WTC11 (cell line): Measurements from ENCODE around the gene GRK1. TPM values are rescaled to one million over a fixed set of nuclear protein-coding genes. Genes with fewer than 3 reads are reported as not detected.
A peak's percentile ranks its signal among the peaks of the same experiment; 100 is the strongest.

ENCODE experiments used
- ATAC-seq: fragments of 200-7000 bp; cut with Tn5 transposase; 2 replicates; pipeline ENCODE4 v1.10.0; 2021; ENCODE audit warnings: mild to moderate bottlenecking, moderate library complexity
- CTCF ChIA-PET: fragments of 300-600 bp; sonication (Branson Sonifier 250); formaldehyde crosslinking; loops from one replicate; lab custom pipeline; 2021; ENCODE audit warnings: antibody characterized with exemption; lab: Charles Lee
- POLR2A ChIA-PET: fragments of 350-600 bp; sonication (Branson Sonifier 250); formaldehyde crosslinking; loops from one replicate; lab custom pipeline; 2021; ENCODE audit warnings: antibody characterized with exemption; lab: Charles Lee
- DNase-seq: peaks from one replicate; pipeline ENCODE4 v3.0.0; 2021; ENCODE audit warnings: low spot score
- H3K27ac Mint-ChIP-seq: 2 replicates; pipeline ENCODE4 v1.8.0; 2021; ENCODE audit warnings: mixed read lengths
- H3K27me3 Mint-ChIP-seq: 2 replicates; pipeline ENCODE4 v1.8.0; 2021; ENCODE audit warnings: low read depth, mild to moderate bottlenecking, moderate library complexity, mixed read lengths
- H3K36me3 Mint-ChIP-seq: 2 replicates; pipeline ENCODE4 v1.8.0; 2021; ENCODE audit warnings: mixed read lengths
- H3K4me1 Mint-ChIP-seq: 2 replicates; pipeline ENCODE4 v1.8.0; 2022; ENCODE audit warnings: mixed read lengths
- H3K4me3 Mint-ChIP-seq: 2 replicates; pipeline ENCODE4 v1.8.0; 2021; ENCODE audit warnings: mild to moderate bottlenecking, moderate library complexity, mixed read lengths
- H3K9me3 Mint-ChIP-seq: 2 replicates; pipeline ENCODE4 v1.8.0; 2021; ENCODE audit warnings: mixed read lengths
- ATF2 ChIP-seq: sonication (generic); formaldehyde crosslinking; IDR thresholded peaks from 2 replicates; pipeline ENCODE4 v1.8.1; 2022; ENCODE audit warnings: low read depth, missing genetic modification reagents, borderline replicate concordance
- CBFB ChIP-seq: sonication (generic); formaldehyde crosslinking; IDR thresholded peaks from 2 replicates; pipeline ENCODE4 v1.8.1; 2022; ENCODE audit warnings: mild to moderate bottlenecking, low read depth, missing genetic modification reagents
- CREM ChIP-seq: sonication (generic); formaldehyde crosslinking; IDR thresholded peaks from 2 replicates; pipeline ENCODE4 v1.8.1; 2022; ENCODE audit warnings: mild to moderate bottlenecking, missing genetic modification reagents, moderate library complexity
- ELF4 ChIP-seq: sonication (generic); formaldehyde crosslinking; IDR thresholded peaks from 2 replicates; pipeline ENCODE4 v1.8.1; 2022; ENCODE audit warnings: low read depth, mild to moderate bottlenecking, moderate library complexity, missing genetic modification reagents
- EMX1 ChIP-seq: fragments of 250-450 bp; sonication (Bioruptor Pico); IDR thresholded peaks from 2 replicates; pipeline ENCODE4 v1.8.0; 2021; ENCODE audit warnings: mild to moderate bottlenecking
- ERG ChIP-seq: fragments of 250-450 bp; sonication (Bioruptor Pico); IDR thresholded peaks from 2 replicates; pipeline ENCODE4 v1.8.0; 2021; ENCODE audit warnings: mild to moderate bottlenecking
- ESRRA ChIP-seq: sonication (generic); formaldehyde crosslinking; IDR thresholded peaks from 2 replicates; pipeline ENCODE4 v1.8.1; 2022; ENCODE audit warnings: mild to moderate bottlenecking, missing genetic modification reagents, borderline replicate concordance
- GRHL2 ChIP-seq: fragments of 250-450 bp; sonication (Bioruptor Pico); IDR thresholded peaks from 2 replicates; pipeline ENCODE4 v1.8.0; 2022; ENCODE audit warnings: mild to moderate bottlenecking, moderate library complexity; ENCODE audit not compliant: insufficient replicate concordance, severe bottlenecking
- MLX ChIP-seq: sonication (generic); formaldehyde crosslinking; IDR thresholded peaks from 2 replicates; pipeline ENCODE4 v1.8.1; 2023; ENCODE audit warnings: mild to moderate bottlenecking, missing genetic modification reagents, moderate library complexity
- NR2C2 ChIP-seq: sonication (generic); formaldehyde crosslinking; IDR thresholded peaks from 2 replicates; pipeline ENCODE4 v1.8.0; 2022; ENCODE audit warnings: mild to moderate bottlenecking, missing genetic modification reagents
- RELA ChIP-seq: sonication (generic); formaldehyde crosslinking; IDR thresholded peaks from 2 replicates; pipeline ENCODE4 v1.8.1; 2022; ENCODE audit warnings: missing genetic modification reagents, mild to moderate bottlenecking, borderline replicate concordance
- STAT6 ChIP-seq: sonication (generic); formaldehyde crosslinking; conservative IDR thresholded peaks from 2 replicates; pipeline ENCODE4 v1.8.1; 2023; ENCODE audit warnings: mild to moderate bottlenecking, low read depth, missing genetic modification reagents, moderate library complexity
- TCF7 ChIP-seq: sonication (generic); formaldehyde crosslinking; IDR thresholded peaks from 2 replicates; pipeline ENCODE4 v1.8.0; 2022; ENCODE audit warnings: mild to moderate bottlenecking, low read depth, missing genetic modification reagents, moderate library complexity
- USF1 ChIP-seq: sonication (generic); formaldehyde crosslinking; IDR thresholded peaks from 2 replicates; pipeline ENCODE4 v1.8.0; 2022; ENCODE audit warnings: mild to moderate bottlenecking, missing genetic modification reagents
- ZBTB43 ChIP-seq: sonication (generic); formaldehyde crosslinking; IDR thresholded peaks from 2 replicates; pipeline ENCODE4 v1.8.1; 2023; ENCODE audit warnings: mild to moderate bottlenecking, missing genetic modification reagents
- ZMAT4 ChIP-seq: fragments of 250-450 bp; sonication (Bioruptor Pico); IDR thresholded peaks from 2 replicates; pipeline ENCODE4 v1.9.0; 2021; ENCODE audit warnings: mild to moderate bottlenecking
- ZNF232 ChIP-seq: sonication (generic); formaldehyde crosslinking; IDR thresholded peaks from 2 replicates; pipeline ENCODE4 v1.8.0; 2022; ENCODE audit warnings: mild to moderate bottlenecking, missing genetic modification reagents
- ZNF317 ChIP-seq: sonication (generic); formaldehyde crosslinking; IDR thresholded peaks from 2 replicates; pipeline ENCODE4 v1.8.1; 2023; ENCODE audit warnings: low read depth, mild to moderate bottlenecking, moderate library complexity, missing genetic modification reagents, borderline replicate concordance
- ZNF423 ChIP-seq: fragments of 250-450 bp; sonication (Bioruptor Pico); IDR thresholded peaks from 2 replicates; pipeline ENCODE4 v2.1.2; 2022; ENCODE audit warnings: mild to moderate bottlenecking, moderate library complexity
- ZNF671 ChIP-seq: fragments of 250-450 bp; sonication (Bioruptor Pico); IDR thresholded peaks from 2 replicates; pipeline ENCODE4 v1.8.0; 2021; ENCODE audit warnings: mild to moderate bottlenecking
- ZSCAN18 ChIP-seq: fragments of 250-450 bp; sonication (Bioruptor Pico); IDR thresholded peaks from 2 replicates; pipeline ENCODE4 v2.1.2; 2022; ENCODE audit warnings: mild to moderate bottlenecking, moderate library complexity
- total RNA-seq: library from RNA; stranded (reverse); gene quantifications from 3 replicates; pipeline ENCODE4 v1.2.3, GENCODE V29; 2021

Gene GRK1
- total RNA-seq, 1 experiment from 2014 or later, result 0.17 TPM

GRCh38 chr13:113730258-113730691 is 63.3 kb downstream of the GRK1 start:
- ChIA-PET CTCF (interaction anchor here (0.8 to 1.6 kb wide), 2 partner anchors 72 to 174 kb away, joined by 3 to 8 read pairs; no protein-coding TSS in a partner anchor), POLR2A (no interaction called here)
- Mint-ChIP-seq H3K36me3 (peaks cover 2% of the 10 kb centered on the region; the same call in 1 of the 2 replicates), H3K27me3 (peaks cover 24% of the 10 kb centered on the region), H3K9me3 (peaks cover 11% of the 10 kb centered on the region), H3K4me1 (no peaks in the 10 kb centered on the region), H3K27ac (no peak overlapping the region), H3K4me3 (peak overlapping the region; percentile 8; the same call in 1 of the 2 replicates)
- DNase-seq, result no peak
- ATAC-seq, result no peak; the same call in 1 of the 2 replicates
- TF ChIP-seq ZNF317 (CRISPR knock-in tag), result no peak
- no peak for TF ChIP-seq STAT6 (CRISPR knock-in tag)
- TF ChIP-seq EMX1 (CRISPR knock-in tag), result no peak
- no peak for TF ChIP-seq ATF2 (CRISPR knock-in tag)
- TF ChIP-seq GRHL2 (CRISPR knock-in tag), result no peak
- no peak for TF ChIP-seq ZNF232 (CRISPR knock-in tag)
- no peak for TF ChIP-seq CREM (CRISPR knock-in tag)
- no peak for TF ChIP-seq ZBTB43 (CRISPR knock-in tag)
- TF ChIP-seq ZNF671 (CRISPR knock-in tag), result no peak
- no peak for TF ChIP-seq MLX (CRISPR knock-in tag)
- no peak for TF ChIP-seq NR2C2 (CRISPR knock-in tag)
- TF ChIP-seq ZNF423, result no peak
- TF ChIP-seq ESRRA, result no peak
- TF ChIP-seq ERG (CRISPR knock-in tag), result no peak
- no peak for TF ChIP-seq TCF7 (CRISPR knock-in tag)
- no peak for TF ChIP-seq ZMAT4 (CRISPR knock-in tag)
- TF ChIP-seq RELA (CRISPR knock-in tag), result no peak

- Mint-ChIP-seq H3K4me3 (no peak overlapping the region), H3K9me3 (peaks cover 11% of the 10 kb centered on the region), H3K27ac (no peak overlapping the region), H3K4me1 (no peaks in the 10 kb centered on the region), H3K27me3 (peaks cover 24% of the 10 kb centered on the region), H3K36me3 (peaks cover 2% of the 10 kb centered on the region; the same call in 1 of the 2 replicates)
- ChIA-PET POLR2A (no interaction called here), CTCF (interaction anchor here (1.6 kb wide), 1 partner anchor 71 kb away, joined by 8 read pairs; no protein-coding TSS in a partner anchor)
- ATAC-seq (no peak), DNase-seq (no peak)
- TF ChIP-seq ELF4 (CRISPR knock-in tag), result no peak
- TF ChIP-seq USF1 (CRISPR knock-in tag), result no peak
- no peak for TF ChIP-seq CBFB (CRISPR knock-in tag)
- no peak for TF ChIP-seq ZBTB43 (CRISPR knock-in tag)
- no peak for TF ChIP-seq ZSCAN18
These were observed 63.8 kb downstream of the GRK1 start for GRCh38 chr13:113730831-113731191.
